GM21717 (cell line): Measurements from ENCODE around the gene RAB11FIP3.

Experiments
- ATAC-seq: cut with Tn5 transposase; IDR thresholded peaks from one replicate; pipeline ENCODE4 v1.9.1; 2021; ENCODE audit warnings: mild to moderate bottlenecking, moderate library complexity; ENCODE audit not compliant: unreplicated experiment

RAB11FIP3 gene

GRCh38 chr16:424033-424622 lies 1.3 kb upstream of the RAB11FIP3 start:
- ATAC-seq = no peak

GRCh38 chr16:424623-425081 lies 797 bp upstream of the RAB11FIP3 start:
- ATAC-seq = no peak

- peak; percentile 28 for ATAC-seq
These were observed 278 bp downstream of the RAB11FIP3 start for GRCh38 chr16:425740-426114.

GRCh38 chr16:426115-426905 lies 861 bp downstream of the RAB11FIP3 start:
- ATAC-seq = no peak

- ATAC-seq = no peak
These were observed 1.4 kb downstream of the RAB11FIP3 start for GRCh38 chr16:426906-427249.

GRCh38 chr16:427250-427649 lies 1.8 kb downstream of the RAB11FIP3 start:
- no peak for ATAC-seq

- ATAC-seq = no peak
These were observed 5.5 kb downstream of the RAB11FIP3 start for GRCh38 chr16:430904-431303.

- ATAC-seq = no peak
These were observed 15.2 kb downstream of the RAB11FIP3 start for GRCh38 chr16:440627-441026.

- ATAC-seq = no peak
These were observed 16.0 kb downstream of the RAB11FIP3 start for GRCh38 chr16:441447-441846.

GRCh38 chr16:442976-443375 lies 17.5 kb downstream of the RAB11FIP3 start:
- no peak for ATAC-seq

GRCh38 chr16:444027-444426 lies 18.6 kb downstream of the RAB11FIP3 start:
- ATAC-seq = no peak

- ATAC-seq = no peak
These were observed 20.1 kb downstream of the RAB11FIP3 start for GRCh38 chr16:445566-445965.

- ATAC-seq = no peak
These were observed 24.9 kb downstream of the RAB11FIP3 start for GRCh38 chr16:450385-450784.

- ATAC-seq = no peak
These were observed 25.5 kb downstream of the RAB11FIP3 start for GRCh38 chr16:450785-451512.

GRCh38 chr16:454397-454940 lies 29.0 kb downstream of the RAB11FIP3 start:
- ATAC-seq = no peak

- no peak for ATAC-seq
These were observed 30.0 kb downstream of the RAB11FIP3 start for GRCh38 chr16:455453-455852.

- no peak for ATAC-seq
These were observed 31.5 kb downstream of the RAB11FIP3 start for GRCh38 chr16:456891-457483.

- no peak for ATAC-seq
These were observed 32.4 kb downstream of the RAB11FIP3 start for GRCh38 chr16:457732-458400.

GRCh38 chr16:459761-460160 lies 34.3 kb downstream of the RAB11FIP3 start:
- no peak for ATAC-seq

- ATAC-seq = no peak
These were observed 35.3 kb downstream of the RAB11FIP3 start for GRCh38 chr16:460787-461186.

- ATAC-seq = no peak
These were observed 37.6 kb downstream of the RAB11FIP3 start for GRCh38 chr16:463071-463470.
